GM03348 (cell line): ENCODE results near the gene TTLL13.

Experiments used
- DNase-seq: peaks from one replicate; pipeline ENCODE4 v3.0.0; 2012; ENCODE audit warnings: low spot score

The TTLL13 gene

DNA sequence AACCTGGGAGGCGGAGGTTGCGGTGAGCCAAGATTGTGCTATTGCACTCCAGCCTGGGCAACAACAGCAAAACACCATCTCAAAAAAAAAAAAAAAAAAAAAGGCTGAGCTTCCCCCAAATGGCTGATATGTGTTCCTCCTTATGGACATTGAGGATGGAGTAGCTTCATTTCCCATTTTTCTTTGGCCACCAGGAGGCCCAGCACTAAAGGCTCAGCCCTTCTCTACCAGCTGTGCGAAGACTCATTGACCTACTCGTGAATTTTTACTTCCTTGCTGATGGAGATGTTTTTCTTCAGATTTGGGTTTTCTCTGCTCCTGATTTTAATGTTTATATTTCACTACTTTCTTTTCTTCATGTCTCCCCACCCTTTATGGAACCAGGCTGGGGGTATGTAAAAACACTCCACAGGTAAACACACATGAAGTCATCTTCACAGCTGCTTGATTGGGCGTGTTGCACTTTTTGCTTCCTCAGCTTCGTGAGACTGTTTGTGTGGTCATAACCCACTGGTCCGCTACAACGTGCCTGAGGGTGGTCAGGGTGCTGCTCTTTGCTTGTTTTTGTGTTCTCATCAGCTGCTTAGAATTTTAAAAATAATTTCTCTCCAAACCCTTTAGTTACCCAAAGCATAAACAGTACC, 34.7 kb upstream of the TTLL13 start:
- no peak for DNase-seq

DNA sequence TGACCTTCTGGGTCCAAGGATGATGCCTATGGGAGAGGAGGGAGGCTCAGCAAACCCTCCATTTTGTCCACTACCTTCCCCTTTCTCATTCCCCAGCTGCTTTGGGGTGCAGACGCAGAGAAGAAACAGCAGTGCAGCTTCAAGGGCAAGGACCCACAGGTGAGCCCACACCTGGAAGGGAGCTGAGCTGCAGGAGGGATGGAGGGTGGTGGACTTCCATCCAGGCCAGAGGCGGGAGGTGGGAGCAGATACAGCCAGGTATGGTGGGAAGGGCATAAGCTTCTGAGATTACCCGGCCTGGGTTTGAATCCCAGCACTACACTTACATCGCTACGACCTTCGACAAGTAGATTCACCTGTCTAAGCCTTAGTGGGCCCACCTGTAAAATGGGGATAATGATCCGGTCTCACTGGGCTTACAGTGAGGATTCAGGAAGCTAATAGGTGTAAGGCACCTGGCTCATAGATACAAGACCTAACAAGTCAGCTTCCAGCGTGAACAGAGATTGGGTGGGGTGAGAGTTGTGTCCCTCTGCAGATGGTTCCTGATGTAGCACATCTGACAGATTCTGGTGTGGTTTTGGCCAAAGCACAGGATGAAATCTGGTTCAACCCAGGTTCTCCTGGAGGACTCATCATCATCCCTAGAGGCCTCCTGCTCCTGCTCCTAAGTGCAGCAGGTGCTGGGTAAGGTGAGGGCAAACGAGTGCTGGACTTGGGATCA, 31.5 kb upstream of the TTLL13 start:
- no peak for DNase-seq

DNA sequence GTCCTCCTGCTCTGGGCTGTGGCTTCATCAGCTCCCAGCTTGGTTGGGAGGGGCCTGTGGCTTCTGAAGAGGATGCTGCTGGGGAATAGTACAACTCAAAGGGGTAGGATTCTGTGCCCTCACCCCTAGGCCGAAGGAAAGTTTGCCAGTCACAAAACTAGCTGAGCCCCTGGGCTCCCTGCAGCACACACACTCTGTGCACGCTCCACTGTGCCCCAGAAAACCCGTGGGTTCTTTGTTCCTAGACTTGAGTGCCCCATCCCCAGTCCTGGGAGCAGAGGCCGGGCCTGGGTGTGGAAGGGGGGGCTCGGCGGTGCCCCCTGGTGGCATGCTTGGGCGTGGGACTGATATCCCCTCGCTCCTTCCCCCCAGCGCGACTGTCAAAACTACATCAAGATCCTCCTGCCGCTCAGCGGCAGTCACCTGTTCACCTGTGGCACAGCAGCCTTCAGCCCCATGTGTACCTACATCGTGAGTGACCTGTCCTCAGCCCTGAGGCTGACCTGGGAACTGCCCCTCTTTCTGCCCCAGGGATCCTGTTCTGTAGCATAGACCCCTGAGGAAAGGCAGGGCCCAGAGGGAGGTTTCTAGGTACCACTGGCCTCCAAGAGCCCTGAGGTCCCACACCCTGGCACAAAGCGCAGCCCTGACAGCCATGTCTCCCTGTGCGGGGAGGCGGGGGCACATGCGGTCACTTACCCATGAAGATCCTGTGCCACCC, 29.8 kb upstream of the TTLL13 start:
- peak; percentile 74 for DNase-seq

DNA sequence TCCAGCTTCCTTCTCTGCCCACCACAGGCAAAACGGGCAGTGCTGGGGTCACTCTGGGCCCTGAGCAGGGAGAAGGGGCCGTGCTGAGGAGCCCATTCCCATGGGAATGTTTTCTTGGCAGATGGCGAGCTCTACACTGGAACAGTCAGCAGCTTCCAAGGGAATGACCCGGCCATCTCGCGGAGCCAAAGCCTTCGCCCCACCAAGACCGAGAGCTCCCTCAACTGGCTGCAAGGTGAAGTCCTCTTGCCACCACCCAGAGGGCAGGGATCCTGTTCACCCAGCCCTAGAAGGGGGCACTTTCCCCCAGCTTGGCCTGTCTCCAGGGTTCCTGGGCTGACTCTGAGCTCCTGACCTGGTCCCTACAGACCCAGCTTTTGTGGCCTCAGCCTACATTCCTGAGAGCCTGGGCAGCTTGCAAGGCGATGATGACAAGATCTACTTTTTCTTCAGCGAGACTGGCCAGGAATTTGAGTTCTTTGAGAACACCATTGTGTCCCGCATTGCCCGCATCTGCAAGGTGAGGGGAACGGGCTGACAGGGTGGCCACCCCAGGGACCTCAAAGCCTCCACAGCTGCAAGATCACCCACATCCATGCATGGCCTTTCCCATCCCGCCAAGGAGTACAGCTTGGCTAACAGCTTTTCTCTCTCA, 28.0 kb upstream of the TTLL13 start:
- peak; percentile 94 for DNase-seq

DNA sequence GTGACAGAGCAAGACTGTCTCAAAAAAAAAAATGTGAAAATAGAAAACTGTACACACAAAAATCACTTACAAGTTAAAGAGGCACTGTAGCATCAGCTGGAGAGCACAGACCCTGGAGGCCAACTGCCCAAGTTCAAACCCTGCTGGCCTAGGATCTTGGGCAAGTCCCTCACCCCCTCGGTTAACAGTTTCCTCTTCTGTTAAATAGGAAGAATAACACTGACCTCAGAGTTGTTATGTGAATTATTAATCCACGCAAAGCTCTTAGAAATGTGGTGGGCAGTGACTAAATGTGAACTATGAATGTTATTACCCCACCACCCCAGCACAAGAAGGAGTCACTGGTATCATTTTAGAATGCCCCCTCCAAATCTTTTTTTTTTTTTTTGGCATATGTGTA, 26.8 kb upstream of the TTLL13 start:
- no peak for DNase-seq

DNA sequence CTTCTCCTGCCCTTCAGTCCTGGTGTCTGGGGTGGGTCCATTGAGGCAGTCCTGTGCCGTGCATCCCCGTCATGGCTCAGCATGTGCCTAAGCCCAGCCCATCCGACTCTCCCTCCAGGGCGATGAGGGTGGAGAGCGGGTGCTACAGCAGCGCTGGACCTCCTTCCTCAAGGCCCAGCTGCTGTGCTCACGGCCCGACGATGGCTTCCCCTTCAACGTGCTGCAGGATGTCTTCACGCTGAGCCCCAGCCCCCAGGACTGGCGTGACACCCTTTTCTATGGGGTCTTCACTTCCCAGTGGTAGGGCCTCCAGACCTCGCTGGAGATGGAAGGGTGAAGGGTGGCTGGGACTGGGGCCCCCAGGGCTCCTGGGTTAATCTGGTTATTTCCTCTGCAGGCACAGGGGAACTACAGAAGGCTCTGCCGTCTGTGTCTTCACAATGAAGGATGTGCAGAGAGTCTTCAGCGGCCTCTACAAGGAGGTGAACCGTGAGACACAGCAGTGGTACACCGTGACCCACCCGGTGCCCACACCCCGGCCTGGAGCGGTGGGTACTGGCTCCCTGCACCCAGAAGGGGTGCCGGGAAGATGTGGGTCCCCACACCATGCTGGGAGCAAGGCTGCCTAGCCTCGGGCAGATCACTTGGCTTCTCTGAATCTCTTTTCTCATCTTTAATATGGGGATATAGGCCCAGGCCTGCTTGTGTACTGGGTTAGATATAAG, 25.8 kb upstream of the TTLL13 start:
- DNase-seq, result no peak

DNA sequence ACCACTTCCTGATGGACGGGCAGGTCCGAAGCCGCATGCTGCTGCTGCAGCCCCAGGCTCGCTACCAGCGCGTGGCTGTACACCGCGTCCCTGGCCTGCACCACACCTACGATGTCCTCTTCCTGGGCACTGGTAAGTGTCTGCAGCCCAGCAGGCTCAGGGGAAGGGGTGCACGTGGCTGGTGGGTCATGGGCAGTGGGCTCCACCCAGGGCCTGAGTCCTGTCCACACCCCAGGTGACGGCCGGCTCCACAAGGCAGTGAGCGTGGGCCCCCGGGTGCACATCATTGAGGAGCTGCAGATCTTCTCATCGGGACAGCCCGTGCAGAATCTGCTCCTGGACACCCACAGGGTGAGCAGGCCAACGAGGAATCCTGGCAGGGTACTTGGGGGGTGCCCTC, 24.3 kb upstream of the TTLL13 start:
- no peak for DNase-seq

DNA sequence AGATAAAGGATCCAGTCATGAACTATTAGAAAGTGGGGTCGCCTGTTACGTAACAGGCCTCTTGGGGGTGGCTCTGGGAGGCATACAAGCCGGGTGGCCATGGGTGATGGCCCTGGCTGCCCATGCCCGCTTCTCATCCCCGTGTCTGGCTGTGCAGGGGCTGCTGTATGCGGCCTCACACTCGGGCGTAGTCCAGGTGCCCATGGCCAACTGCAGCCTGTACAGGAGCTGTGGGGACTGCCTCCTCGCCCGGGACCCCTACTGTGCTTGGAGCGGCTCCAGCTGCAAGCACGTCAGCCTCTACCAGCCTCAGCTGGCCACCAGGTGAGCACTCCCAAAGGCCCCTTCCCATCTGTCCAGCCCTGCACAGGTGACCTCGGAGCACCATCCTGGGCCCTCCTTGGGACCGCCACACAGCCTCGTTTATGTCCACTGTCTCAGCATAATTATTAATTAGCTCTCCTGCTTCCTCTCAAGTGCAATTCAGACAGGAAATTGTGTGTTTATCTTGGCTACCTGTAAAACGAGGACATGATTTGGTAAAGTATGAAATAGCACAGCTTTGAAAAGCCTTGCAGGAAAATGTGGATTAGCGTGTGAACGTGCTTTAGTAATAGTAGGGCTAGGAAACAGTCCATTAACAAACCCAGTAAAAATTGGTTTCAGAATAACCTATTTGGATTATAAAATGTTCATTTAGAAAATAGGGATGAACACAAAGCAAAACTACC, 23.7 kb upstream of the TTLL13 start:
- no peak for DNase-seq

DNA sequence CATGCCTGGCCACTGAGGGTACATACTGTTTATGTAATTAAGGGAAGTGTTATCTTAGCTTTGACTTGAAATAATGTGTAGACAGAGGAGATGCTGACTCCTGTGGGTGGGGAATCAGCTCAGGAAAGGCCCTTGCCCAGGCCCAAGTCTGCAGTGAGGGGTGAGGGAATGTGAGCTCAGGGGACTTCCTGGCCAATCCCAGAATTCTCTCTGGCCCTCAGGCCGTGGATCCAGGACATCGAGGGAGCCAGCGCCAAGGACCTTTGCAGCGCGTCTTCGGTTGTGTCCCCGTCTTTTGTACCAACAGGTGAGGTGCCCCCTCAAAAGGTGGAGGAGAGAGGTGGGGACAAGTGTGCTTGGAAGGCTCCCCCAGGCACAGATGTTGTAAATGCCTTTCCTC, 22.0 kb upstream of the TTLL13 start:
- no peak for DNase-seq

DNA sequence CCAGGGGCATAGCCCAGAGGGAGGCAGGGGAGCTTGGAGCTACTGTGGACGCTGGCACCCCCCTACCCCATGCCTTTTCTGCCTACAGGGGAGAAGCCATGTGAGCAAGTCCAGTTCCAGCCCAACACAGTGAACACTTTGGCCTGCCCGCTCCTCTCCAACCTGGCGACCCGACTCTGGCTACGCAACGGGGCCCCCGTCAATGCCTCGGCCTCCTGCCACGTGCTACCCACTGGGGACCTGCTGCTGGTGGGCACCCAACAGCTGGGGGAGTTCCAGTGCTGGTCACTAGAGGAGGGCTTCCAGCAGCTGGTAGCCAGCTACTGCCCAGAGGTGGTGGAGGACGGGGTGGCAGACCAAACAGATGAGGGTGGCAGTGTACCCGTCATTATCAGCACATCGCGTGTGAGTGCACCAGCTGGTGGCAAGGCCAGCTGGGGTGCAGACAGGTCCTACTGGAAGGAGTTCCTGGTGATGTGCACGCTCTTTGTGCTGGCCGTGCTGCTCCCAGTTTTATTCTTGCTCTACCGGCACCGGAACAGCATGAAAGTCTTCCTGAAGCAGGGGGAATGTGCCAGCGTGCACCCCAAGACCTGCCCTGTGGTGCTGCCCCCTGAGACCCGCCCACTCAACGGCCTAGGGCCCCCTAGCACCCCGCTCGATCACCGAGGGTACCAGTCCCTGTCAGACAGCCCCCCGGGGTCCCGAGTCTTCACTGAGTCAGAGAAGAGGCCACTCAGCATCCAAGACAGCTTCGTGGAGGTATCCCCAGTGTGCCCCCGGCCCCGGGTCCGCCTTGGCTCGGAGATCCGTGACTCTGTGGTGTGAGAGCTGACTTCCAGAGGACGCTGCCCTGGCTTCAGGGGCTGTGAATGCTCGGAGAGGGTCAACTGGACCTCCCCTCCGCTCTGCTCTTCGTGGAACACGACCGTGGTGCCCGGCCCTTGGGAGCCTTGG, 21.3 kb upstream of the TTLL13 start:
- DNase-seq, result no peak

DNA sequence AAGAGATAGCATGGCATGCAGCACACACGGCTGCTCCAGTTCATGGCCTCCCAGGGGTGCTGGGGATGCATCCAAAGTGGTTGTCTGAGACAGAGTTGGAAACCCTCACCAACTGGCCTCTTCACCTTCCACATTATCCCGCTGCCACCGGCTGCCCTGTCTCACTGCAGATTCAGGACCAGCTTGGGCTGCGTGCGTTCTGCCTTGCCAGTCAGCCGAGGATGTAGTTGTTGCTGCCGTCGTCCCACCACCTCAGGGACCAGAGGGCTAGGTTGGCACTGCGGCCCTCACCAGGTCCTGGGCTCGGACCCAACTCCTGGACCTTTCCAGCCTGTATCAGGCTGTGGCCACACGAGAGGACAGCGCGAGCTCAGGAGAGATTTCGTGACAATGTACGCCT, 20.4 kb upstream of the TTLL13 start:
- no peak for DNase-seq

DNA sequence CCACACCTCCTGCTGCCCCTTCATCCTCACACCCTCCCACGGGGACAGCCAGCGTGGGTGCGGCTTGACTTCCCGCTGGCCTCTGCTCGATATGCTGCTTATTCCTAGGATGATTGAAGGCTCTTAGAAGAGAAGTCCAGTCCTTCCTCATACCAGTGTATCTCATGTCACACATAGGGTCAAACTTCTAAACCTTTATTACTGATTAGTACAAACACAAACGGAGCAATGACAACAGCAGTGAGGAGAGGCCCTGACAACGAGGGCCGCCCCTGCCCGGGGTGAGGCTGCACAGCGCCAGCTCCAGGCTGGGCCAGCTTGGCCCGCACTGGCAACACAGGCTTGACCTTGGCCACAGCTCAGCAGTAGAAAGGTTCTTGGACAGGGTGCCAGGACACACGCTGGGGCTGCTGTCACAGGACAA, 19.3 kb upstream of the TTLL13 start:
- DNase-seq, result no peak

DNA sequence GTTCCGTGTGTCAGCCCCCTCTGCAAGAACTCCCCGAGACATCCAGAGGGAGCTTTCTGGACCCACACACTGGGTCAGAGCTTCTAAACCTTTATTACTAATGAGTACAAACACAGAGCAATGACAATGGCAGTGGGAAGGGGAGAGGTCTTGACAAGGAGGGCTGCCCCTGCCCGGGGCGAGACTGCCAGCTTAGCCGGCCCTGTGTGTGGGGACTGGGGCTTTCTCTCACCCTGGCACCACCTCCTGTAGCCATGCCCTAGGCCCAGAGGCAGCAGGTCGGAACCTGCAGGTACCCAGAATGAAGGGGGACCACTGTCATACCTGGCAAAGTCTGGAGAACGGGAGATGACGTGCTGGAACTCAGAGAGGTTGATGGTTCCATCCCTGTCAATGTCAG, 18.7 kb upstream of the TTLL13 start:
- DNase-seq, result no peak

DNA sequence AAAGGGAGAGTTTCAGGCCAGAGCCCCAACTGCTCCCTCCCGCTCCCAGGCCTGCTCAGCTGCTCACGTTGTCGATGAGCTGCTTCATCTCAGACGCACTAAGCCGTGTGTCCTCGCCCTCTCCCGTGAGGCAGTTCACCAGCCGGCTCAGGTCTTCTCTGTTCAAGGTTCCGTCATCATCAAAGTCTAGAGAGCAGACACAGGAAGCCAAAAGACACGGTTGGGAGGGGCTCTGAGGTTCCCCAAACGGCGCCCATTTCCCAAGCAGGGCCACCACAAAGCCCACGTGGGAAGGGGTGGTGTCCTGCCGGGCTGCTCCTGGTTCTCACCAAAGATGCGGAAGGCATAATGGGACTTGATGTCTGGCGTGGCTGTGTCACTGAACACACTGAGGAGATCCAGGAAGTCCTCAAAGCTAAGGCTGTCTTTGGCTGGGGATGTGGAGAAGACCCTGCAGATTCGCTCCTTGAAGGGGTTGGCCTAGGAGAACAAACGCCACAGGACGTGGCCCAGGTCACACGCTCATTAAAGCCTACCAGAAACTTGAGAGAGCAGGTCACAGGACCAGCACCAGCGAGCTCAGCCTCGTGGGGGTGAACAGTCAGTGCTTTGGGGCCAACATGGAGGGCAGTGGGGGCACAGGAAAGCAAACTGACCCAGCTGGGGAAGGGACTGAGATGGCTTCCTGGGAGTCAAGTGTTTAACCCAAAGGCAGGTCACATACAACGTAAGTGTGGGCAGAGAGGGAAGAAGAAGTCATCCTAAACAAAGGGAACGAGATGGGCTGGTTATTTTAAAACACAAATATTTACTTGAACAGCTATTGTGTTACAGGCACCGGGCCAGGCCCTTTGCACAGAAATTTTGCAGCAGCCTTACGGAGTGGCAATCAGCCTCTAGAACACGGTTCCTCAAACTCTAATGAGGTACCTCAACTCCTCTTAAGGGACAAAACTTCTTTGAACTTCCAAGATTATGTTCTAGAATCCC, 18.0 kb upstream of the TTLL13 start:
- no peak for DNase-seq

DNA sequence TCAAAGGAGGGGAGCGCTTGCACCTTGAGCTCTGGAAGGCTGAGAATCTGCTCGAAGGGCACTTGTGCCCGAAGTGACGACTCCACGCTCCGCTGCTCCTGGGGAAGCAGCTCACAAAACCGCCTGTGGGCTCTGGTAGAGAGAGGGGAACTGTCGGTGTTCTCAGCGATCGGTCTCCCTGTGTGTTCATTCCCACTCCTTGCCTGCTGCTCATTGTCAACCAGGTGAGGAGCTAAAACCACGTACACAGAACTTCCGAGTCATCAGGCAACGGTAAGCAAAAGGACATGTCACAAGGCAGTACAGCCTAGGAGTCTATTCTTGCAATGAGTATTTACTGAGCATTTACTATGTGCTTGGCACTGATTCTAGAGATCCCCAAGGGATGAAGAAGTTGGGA, 17.2 kb upstream of the TTLL13 start:
- DNase-seq, result no peak

DNA sequence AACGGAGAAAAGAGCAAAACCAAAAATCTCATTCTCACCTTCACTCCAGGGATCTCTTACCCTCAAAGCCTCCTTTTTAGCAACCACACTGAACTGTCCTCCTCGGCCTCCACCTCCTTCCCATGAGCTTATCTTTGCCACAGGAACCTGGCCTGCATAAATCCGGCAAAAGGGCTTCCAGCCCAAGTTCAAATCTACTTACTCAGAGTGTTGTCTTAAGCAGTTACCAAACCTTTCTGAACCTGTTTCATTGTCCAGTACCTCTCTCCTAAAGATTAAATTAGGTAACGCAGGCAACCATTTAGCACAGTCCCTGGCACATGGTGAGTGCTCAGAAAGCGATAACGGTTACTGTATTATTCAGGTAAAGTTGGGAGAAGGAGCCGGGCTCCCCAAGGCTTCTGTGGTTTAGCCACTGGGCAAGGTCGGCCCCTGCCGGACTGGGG, 16.4 kb upstream of the TTLL13 start:
- no peak for DNase-seq

DNA sequence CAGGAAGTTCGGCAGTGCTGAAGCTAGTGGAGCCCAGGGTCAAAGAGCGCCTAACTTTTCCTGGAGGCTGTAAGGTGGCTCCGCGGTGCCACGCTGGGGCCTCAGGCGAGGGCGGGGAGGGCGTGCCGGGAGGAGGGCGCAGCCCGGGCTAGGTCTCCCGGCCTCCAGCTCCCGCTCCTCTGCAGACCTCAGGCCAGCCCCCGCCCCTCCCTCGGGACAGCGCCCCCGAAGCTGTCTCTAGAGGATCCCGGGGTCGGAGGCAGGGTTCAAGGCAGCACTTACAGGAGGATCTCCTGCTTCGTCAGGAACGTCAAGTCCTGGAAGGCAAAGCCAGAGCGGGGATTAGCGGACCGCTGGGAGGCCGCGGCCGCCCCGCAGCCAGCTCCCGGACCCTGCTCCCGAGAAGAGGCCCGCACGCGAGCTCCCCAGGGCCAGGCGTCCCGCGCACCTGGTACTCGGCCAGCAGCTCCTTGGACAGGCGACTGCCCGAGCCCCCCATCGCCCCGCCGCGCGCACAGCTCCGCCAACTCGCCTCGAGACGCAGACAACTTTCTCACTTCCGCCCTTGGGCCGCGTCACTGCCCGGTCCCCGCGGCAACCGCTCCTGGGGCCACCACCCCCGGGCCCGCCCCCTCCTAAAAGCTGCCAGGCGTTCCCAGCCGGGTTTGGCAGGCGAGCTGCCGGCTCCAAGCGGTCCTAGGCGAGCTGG, 15.8 kb upstream of the TTLL13 start, which contains the start of gene CIB1:
CIB1 (minus strand) TSS at position 555 of the 709 bp plus-strand sequence; CDS start at position 499, 56 bp downstream.
- peak; percentile 80 for DNase-seq
